WTC11 (cell line): ENCODE results near the gene GOSR2. TPM values are rescaled to one million over a fixed set of nuclear protein-coding genes. Genes with fewer than 3 reads are reported as not detected.

ENCODE experiments used
- ATAC-seq: fragments of 200-7000 bp; cut with Tn5 transposase; 2 replicates; pipeline ENCODE4 v1.10.0; 2021; ENCODE audit warnings: mild to moderate bottlenecking, moderate library complexity
- CTCF ChIA-PET: fragments of 300-600 bp; sonication (Branson Sonifier 250); formaldehyde crosslinking; loops from one replicate; lab custom pipeline; 2021; ENCODE audit warnings: antibody characterized with exemption; lab: Charles Lee
- POLR2A ChIA-PET: fragments of 350-600 bp; sonication (Branson Sonifier 250); formaldehyde crosslinking; loops from one replicate; lab custom pipeline; 2021; ENCODE audit warnings: antibody characterized with exemption; lab: Charles Lee
- DNase-seq: peaks from one replicate; pipeline ENCODE4 v3.0.0; 2021; ENCODE audit warnings: low spot score
- H3K27ac Mint-ChIP-seq: 2 replicates; pipeline ENCODE4 v1.8.0; 2021; ENCODE audit warnings: mixed read lengths
- H3K27me3 Mint-ChIP-seq: 2 replicates; pipeline ENCODE4 v1.8.0; 2021; ENCODE audit warnings: low read depth, mild to moderate bottlenecking, moderate library complexity, mixed read lengths
- H3K36me3 Mint-ChIP-seq: 2 replicates; pipeline ENCODE4 v1.8.0; 2021; ENCODE audit warnings: mixed read lengths
- H3K4me1 Mint-ChIP-seq: 2 replicates; pipeline ENCODE4 v1.8.0; 2022; ENCODE audit warnings: mixed read lengths
- H3K4me3 Mint-ChIP-seq: 2 replicates; pipeline ENCODE4 v1.8.0; 2021; ENCODE audit warnings: mild to moderate bottlenecking, moderate library complexity, mixed read lengths
- H3K9me3 Mint-ChIP-seq: 2 replicates; pipeline ENCODE4 v1.8.0; 2021; ENCODE audit warnings: mixed read lengths
- CREM ChIP-seq: sonication (generic); formaldehyde crosslinking; IDR thresholded peaks from 2 replicates; pipeline ENCODE4 v1.8.1; 2022; ENCODE audit warnings: mild to moderate bottlenecking, missing genetic modification reagents, moderate library complexity
- IRF1 ChIP-seq: sonication (generic); formaldehyde crosslinking; IDR thresholded peaks from 2 replicates; pipeline ENCODE4 v1.8.0; 2023; ENCODE audit warnings: missing genetic modification reagents
- JAZF1 ChIP-seq: fragments of 250-450 bp; sonication (Bioruptor Pico); IDR thresholded peaks from 2 replicates; pipeline ENCODE4 v1.9.0; 2021; ENCODE audit warnings: moderate library complexity, mild to moderate bottlenecking, inconsistent platforms
- NFATC4 ChIP-seq: fragments of 250-450 bp; sonication (Bioruptor Pico); IDR thresholded peaks from 2 replicates; pipeline ENCODE4 v1.9.0; 2021; ENCODE audit warnings: mild to moderate bottlenecking
- OVOL2 ChIP-seq: fragments of 250-450 bp; sonication (Bioruptor Pico); IDR thresholded peaks from 2 replicates; pipeline ENCODE4 v1.9.0; 2021; ENCODE audit warnings: mild to moderate bottlenecking, borderline replicate concordance
- RORB ChIP-seq: fragments of 250-450 bp; sonication (Bioruptor Pico); IDR thresholded peaks from 2 replicates; pipeline ENCODE4 v1.9.0; 2021; ENCODE audit warnings: mild to moderate bottlenecking
- SMAD4 ChIP-seq: sonication (generic); formaldehyde crosslinking; IDR thresholded peaks from 2 replicates; pipeline ENCODE4 v1.8.0; 2022; ENCODE audit warnings: mild to moderate bottlenecking, missing genetic modification reagents
- SOX15 ChIP-seq: fragments of 250-450 bp; sonication (Bioruptor Pico); IDR thresholded peaks from 2 replicates; pipeline ENCODE4 v1.9.0; 2021; ENCODE audit warnings: mild to moderate bottlenecking
- TEAD1 ChIP-seq: sonication (generic); formaldehyde crosslinking; IDR thresholded peaks from 2 replicates; pipeline ENCODE4 v1.8.0; 2022; ENCODE audit warnings: mild to moderate bottlenecking, missing genetic modification reagents
- USF2 ChIP-seq: sonication (generic); formaldehyde crosslinking; IDR thresholded peaks from 2 replicates; pipeline ENCODE4 v1.8.1; 2023; ENCODE audit warnings: mild to moderate bottlenecking, missing genetic modification reagents, moderate library complexity
- ZNF138 ChIP-seq: sonication (generic); formaldehyde crosslinking; conservative IDR thresholded peaks from 2 replicates; pipeline ENCODE4 v1.8.1; 2022; ENCODE audit warnings: mild to moderate bottlenecking, moderate library complexity, missing genetic modification reagents
- ZNF219 ChIP-seq: sonication (generic); formaldehyde crosslinking; IDR thresholded peaks from 2 replicates; pipeline ENCODE4 v1.8.0; 2023; ENCODE audit warnings: missing genetic modification reagents, mild to moderate bottlenecking, borderline replicate concordance
- ZSCAN18 ChIP-seq: fragments of 250-450 bp; sonication (Bioruptor Pico); IDR thresholded peaks from 2 replicates; pipeline ENCODE4 v2.1.2; 2022; ENCODE audit warnings: mild to moderate bottlenecking, moderate library complexity
- total RNA-seq: library from RNA; stranded (reverse); gene quantifications from 3 replicates; pipeline ENCODE4 v1.2.3, GENCODE V29; 2021
- TF ChIP-seq, protein P1 (sequence below): sonication (generic); formaldehyde crosslinking; IDR thresholded peaks from 2 replicates; pipeline ENCODE4 v1.8.1; 2023; ENCODE audit warnings: mild to moderate bottlenecking, missing genetic modification reagents, borderline replicate concordance
- TF ChIP-seq, protein P2 (sequence below): sonication (generic); formaldehyde crosslinking; IDR thresholded peaks from 2 replicates; pipeline ENCODE4 v1.8.0; 2023; ENCODE audit warnings: mild to moderate bottlenecking, missing genetic modification reagents
- TF ChIP-seq, protein P3 (sequence below): sonication (generic); formaldehyde crosslinking; IDR thresholded peaks from 2 replicates; pipeline ENCODE4 v1.8.0; 2022; ENCODE audit warnings: mild to moderate bottlenecking, missing genetic modification reagents
- TF ChIP-seq, protein P4 (sequence below): sonication (generic); formaldehyde crosslinking; IDR thresholded peaks from 2 replicates; pipeline ENCODE4 v1.8.1; 2022; ENCODE audit warnings: mild to moderate bottlenecking, missing genetic modification reagents, moderate library complexity, borderline replicate concordance
- TF ChIP-seq, protein P5 (sequence below): sonication (generic); formaldehyde crosslinking; IDR thresholded peaks from 2 replicates; pipeline ENCODE4 v1.8.0; 2022; ENCODE audit warnings: mild to moderate bottlenecking, missing genetic modification reagents

Gene GOSR2
- total RNA-seq, 1 experiment from 2014 or later = 45.8 TPM

GRCh38 chr17:46885415-46886309, 37.3 kb upstream of the GOSR2 start:
- TF ChIP-seq, protein P1, sequence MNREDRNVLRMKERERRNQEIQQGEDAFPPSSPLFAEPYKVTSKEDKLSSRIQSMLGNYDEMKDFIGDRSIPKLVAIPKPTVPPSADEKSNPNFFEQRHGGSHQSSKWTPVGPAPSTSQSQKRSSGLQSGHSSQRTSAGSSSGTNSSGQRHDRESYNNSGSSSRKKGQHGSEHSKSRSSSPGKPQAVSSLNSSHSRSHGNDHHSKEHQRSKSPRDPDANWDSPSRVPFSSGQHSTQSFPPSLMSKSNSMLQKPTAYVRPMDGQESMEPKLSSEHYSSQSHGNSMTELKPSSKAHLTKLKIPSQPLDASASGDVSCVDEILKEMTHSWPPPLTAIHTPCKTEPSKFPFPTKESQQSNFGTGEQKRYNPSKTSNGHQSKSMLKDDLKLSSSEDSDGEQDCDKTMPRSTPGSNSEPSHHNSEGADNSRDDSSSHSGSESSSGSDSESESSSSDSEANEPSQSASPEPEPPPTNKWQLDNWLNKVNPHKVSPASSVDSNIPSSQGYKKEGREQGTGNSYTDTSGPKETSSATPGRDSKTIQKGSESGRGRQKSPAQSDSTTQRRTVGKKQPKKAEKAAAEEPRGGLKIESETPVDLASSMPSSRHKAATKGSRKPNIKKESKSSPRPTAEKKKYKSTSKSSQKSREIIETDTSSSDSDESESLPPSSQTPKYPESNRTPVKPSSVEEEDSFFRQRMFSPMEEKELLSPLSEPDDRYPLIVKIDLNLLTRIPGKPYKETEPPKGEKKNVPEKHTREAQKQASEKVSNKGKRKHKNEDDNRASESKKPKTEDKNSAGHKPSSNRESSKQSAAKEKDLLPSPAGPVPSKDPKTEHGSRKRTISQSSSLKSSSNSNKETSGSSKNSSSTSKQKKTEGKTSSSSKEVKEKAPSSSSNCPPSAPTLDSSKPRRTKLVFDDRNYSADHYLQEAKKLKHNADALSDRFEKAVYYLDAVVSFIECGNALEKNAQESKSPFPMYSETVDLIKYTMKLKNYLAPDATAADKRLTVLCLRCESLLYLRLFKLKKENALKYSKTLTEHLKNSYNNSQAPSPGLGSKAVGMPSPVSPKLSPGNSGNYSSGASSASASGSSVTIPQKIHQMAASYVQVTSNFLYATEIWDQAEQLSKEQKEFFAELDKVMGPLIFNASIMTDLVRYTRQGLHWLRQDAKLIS (CRISPR knock-in tag) = no peak
- TF ChIP-seq IRF1 (CRISPR knock-in tag) (no peak), USF2 (CRISPR knock-in tag) (no peak), TEAD1 (CRISPR knock-in tag) (no peak), ZNF138 (no peak), SOX15 (no peak), NFATC4 (CRISPR knock-in tag) (no peak), SMAD4 (CRISPR knock-in tag) (no peak), OVOL2 (CRISPR knock-in tag) (no peak), RORB (CRISPR knock-in tag) (no peak), CREM (CRISPR knock-in tag) (no peak), ZSCAN18 (CRISPR knock-in tag) (no peak), JAZF1 (CRISPR knock-in tag) (no peak), ZNF219 (CRISPR knock-in tag) (no peak)
- TF ChIP-seq, protein P2, sequence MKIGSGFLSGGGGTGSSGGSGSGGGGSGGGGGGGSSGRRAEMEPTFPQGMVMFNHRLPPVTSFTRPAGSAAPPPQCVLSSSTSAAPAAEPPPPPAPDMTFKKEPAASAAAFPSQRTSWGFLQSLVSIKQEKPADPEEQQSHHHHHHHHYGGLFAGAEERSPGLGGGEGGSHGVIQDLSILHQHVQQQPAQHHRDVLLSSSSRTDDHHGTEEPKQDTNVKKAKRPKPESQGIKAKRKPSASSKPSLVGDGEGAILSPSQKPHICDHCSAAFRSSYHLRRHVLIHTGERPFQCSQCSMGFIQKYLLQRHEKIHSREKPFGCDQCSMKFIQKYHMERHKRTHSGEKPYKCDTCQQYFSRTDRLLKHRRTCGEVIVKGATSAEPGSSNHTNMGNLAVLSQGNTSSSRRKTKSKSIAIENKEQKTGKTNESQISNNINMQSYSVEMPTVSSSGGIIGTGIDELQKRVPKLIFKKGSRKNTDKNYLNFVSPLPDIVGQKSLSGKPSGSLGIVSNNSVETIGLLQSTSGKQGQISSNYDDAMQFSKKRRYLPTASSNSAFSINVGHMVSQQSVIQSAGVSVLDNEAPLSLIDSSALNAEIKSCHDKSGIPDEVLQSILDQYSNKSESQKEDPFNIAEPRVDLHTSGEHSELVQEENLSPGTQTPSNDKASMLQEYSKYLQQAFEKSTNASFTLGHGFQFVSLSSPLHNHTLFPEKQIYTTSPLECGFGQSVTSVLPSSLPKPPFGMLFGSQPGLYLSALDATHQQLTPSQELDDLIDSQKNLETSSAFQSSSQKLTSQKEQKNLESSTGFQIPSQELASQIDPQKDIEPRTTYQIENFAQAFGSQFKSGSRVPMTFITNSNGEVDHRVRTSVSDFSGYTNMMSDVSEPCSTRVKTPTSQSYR = no peak
- TF ChIP-seq, protein P3, sequence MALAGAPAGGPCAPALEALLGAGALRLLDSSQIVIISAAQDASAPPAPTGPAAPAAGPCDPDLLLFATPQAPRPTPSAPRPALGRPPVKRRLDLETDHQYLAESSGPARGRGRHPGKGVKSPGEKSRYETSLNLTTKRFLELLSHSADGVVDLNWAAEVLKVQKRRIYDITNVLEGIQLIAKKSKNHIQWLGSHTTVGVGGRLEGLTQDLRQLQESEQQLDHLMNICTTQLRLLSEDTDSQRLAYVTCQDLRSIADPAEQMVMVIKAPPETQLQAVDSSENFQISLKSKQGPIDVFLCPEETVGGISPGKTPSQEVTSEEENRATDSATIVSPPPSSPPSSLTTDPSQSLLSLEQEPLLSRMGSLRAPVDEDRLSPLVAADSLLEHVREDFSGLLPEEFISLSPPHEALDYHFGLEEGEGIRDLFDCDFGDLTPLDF (CRISPR knock-in tag) = no peak
- TF ChIP-seq, protein P4, sequence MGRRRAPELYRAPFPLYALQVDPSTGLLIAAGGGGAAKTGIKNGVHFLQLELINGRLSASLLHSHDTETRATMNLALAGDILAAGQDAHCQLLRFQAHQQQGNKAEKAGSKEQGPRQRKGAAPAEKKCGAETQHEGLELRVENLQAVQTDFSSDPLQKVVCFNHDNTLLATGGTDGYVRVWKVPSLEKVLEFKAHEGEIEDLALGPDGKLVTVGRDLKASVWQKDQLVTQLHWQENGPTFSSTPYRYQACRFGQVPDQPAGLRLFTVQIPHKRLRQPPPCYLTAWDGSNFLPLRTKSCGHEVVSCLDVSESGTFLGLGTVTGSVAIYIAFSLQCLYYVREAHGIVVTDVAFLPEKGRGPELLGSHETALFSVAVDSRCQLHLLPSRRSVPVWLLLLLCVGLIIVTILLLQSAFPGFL (CRISPR knock-in tag) = no peak
- TF ChIP-seq, protein P5, sequence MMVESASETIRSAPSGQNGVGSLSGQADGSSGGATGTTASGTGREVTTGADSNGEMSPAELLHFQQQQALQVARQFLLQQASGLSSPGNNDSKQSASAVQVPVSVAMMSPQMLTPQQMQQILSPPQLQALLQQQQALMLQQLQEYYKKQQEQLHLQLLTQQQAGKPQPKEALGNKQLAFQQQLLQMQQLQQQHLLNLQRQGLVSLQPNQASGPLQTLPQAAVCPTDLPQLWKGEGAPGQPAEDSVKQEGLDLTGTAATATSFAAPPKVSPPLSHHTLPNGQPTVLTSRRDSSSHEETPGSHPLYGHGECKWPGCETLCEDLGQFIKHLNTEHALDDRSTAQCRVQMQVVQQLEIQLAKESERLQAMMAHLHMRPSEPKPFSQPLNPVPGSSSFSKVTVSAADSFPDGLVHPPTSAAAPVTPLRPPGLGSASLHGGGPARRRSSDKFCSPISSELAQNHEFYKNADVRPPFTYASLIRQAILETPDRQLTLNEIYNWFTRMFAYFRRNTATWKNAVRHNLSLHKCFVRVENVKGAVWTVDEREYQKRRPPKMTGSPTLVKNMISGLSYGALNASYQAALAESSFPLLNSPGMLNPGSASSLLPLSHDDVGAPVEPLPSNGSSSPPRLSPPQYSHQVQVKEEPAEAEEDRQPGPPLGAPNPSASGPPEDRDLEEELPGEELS (CRISPR knock-in tag) = no peak
- CTCF ChIA-PET = interaction anchor here (1.3 to 1.7 kb wide), 3 partner anchors 9 to 56 kb away, joined by 3 to 12 read pairs (median 3); no protein-coding TSS in a partner anchor
- peaks cover 4% of the 10 kb centered on the region; the same call in 1 of the 2 replicates for H3K27me3 Mint-ChIP-seq
- POLR2A ChIA-PET = no interaction called here
- no peaks in the 10 kb centered on the region for H3K36me3 Mint-ChIP-seq
- ATAC-seq = no peak
- H3K27ac Mint-ChIP-seq = no peak overlapping the region
- no peaks in the 10 kb centered on the region for H3K9me3 Mint-ChIP-seq
- no peak for DNase-seq
- no peak overlapping the region for H3K4me3 Mint-ChIP-seq
- H3K4me1 Mint-ChIP-seq = 0 out of 2 replicates have a peak, but pooled peaks cover 6% of the 10 kb centered on the region
